HG02943 (cell line): ENCODE data around the gene PRSS21.

Experiments
- ATAC-seq: cut with Tn5 transposase; IDR thresholded peaks from one replicate; pipeline ENCODE4 v1.9.1; 2021; ENCODE audit warnings: mild to moderate bottlenecking, low read depth, moderate library complexity; ENCODE audit not compliant: unreplicated experiment

Gene PRSS21

GRCh38 chr16:2822496-2822895 is 5.5 kb downstream of the PRSS21 start:
- ATAC-seq: no peak

DNA sequence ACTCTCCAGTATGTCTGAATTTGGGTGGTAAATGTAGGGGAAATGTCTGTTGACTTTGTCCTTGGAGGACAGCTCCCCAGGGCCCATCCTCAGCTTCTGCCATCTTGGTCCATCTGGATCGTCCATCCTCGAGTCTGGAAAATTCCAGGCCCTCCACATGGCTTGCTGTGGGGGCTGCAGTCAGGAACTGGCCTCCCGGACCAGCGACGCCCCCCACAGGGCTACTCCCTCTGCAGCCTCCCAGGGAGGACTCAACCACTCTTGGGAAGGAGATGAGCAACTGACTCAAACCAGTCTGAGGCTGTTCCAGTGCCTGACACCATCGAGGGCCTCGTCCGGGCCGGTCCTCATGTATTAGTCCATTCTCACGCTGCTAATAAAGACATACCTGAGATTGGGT is 7.6 kb downstream of the PRSS21 start:
- ATAC-seq: no peak

DNA sequence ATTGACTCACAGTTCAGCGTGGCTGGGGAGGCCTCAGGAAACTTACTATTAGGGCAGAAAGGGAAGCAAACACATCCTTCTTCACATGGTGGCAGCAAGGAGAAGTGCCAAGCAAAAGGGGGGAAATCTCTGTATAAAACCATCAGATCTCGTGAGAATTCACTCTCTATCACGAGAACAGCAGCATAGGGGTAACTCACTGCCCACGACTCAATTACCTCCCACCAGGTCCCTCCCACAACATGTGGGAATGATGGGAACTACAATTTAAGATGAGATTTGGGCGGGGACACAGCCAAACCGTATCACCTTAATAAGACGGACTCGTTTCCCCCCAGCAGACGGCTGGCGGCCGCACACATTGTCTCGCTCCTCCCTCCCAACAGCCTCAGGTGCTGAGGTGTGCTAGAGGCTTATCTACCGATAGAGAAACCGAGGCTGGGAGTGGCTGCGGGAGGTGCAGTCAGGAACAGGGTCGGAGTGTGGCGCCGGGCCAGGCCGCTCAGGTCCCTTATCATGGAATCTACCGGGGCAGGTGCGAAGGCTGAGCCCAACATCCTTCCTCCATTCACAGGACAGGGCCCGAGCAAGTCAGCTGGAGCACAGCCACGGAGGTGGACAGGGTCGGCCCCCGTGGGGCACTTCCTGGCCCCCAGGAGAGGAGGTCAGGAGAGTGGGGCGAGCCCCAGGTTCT is 8.2 kb downstream of the PRSS21 start:
- no peak for ATAC-seq

GRCh38 chr16:2825906-2826305 is 8.9 kb downstream of the PRSS21 start:
- ATAC-seq: no peak

DNA sequence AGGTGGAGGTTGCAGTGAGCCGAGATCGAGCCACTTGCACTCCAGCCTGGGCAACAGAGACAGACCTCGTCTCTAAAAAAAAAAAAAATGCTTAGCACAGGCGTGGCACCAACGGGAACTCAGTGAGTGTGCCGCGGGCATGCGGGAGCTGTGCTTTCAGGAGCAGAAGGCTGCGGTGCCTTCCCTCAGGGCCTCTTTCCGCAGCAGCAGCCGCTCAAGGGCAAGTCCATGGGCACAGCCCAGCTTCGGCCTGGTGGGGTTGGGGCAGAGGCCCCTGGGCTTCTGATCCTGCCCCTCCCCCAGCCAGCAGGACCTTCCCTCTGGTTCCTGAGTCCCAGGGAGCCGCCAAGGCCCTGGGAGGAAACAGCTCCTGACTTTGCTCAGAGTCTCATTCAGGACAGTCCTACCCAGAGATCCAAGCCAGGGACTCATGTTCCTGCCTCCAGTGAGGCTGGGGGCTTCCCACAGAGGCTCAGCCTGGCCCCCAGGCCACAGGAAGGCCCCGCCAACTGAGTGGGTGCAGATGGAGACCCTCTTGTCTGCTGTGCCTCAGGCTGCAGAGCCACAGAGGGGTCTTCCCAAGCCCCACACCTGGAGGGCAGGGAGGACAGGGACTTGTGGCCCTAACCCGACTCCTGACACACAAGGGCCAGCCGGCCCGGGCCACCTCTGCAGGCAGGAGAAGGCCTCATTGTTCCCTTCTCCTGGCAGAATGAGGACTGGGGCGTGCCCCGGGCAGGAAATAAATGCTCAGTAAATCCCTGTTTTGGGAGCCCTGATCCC is 9.7 kb downstream of the PRSS21 start:
- no peak for ATAC-seq

GRCh38 chr16:2827374-2827791 is 10.3 kb downstream of the PRSS21 start:
- ATAC-seq: no peak

- ATAC-seq: no peak
Measured at GRCh38 chr16:2827831-2828520, 10.9 kb downstream of the PRSS21 start.

DNA sequence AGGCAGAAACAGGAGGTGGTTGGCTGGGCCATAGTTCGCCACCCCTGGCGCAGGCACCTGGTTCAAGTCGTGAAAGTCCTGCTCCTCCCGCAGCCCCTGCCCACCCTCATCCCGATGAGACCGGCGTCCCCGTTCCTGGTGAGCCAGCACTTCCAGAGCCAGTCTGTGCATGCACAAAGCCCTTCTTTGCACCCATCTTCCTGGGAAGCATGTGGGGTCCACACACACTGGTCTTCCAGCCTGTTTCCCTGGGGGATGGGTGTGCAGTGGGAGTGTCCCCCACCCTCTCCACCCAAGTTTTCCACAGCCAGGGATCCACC is 11.4 kb downstream of the PRSS21 start:
- no peak for ATAC-seq

- ATAC-seq: no peak
Measured at GRCh38 chr16:2828876-2829430, 11.9 kb downstream of the PRSS21 start.

DNA sequence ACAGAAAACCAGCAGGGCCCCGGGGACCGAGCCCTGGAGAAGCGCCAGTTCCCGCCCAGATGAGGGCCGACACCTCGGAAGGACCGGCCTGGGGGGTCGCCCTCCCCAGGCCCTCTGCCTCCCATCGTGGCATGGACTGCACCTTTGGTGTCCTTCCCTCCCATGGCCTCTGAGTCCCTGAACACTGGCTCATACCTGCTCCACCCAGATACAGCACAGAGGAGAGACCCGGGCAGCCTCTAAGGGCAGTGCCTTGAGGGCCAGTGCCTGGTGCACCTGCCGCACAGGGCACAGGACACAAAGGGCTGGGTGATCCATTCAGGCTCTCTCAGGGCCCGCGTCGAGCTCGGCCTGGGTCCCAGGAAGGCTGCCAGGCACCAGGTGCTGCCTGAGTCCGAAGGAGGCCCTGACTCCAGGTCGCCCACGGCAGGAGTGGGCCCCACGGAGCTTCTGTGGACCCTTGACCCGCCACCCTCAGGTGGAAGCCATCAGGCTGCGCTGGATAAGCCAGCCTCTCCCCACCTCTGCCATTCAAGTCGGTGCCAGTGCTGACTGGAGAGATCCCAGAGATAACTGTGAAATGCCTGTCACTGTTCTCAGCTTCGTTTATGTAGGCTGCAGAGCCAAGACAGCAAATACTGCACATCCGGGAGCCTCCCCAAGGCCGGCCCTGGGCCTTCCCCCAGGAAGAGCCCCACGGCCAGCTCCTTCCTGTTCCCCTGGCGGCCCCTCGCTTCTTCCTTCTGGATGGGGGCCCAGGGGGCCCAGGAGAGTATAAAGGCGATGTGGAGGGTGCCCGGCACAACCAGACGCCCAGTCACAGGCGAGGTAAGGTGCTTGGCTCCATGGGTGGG is 12.7 kb downstream of the PRSS21 start, which contains the start of gene ZG16B:
ZG16B (plus strand) TSS at position 803 of the 854 bp plus-strand sequence. CDS start 139 bp downstream, outside the sequence.
- ATAC-seq: no peak

DNA sequence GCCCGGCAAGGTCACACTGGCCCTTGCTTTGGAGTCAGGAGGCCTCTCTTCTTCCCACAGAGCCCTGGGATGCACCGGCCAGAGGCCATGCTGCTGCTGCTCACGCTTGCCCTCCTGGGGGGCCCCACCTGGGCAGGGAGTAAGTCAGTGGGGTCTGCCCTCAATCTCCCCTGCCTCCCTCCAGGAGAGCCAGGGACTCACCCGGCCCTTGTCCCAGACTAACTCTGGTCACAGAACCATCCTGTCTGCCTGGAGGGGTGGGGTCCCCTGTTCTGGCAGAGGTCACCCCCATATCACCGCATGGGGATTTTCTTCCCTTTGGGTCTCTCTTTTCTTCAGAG is 13.3 kb downstream of the PRSS21 start:
- no peak for ATAC-seq

GRCh38 chr16:2831203-2831602 is 14.2 kb downstream of the PRSS21 start:
- no peak for ATAC-seq

- no peak for ATAC-seq
Measured at GRCh38 chr16:2833776-2834175, 16.7 kb downstream of the PRSS21 start.

- ATAC-seq: no peak
Measured at GRCh38 chr16:2834968-2835367, 17.9 kb downstream of the PRSS21 start.

GRCh38 chr16:2835638-2836493 is 18.8 kb downstream of the PRSS21 start:
- no peak for ATAC-seq

DNA sequence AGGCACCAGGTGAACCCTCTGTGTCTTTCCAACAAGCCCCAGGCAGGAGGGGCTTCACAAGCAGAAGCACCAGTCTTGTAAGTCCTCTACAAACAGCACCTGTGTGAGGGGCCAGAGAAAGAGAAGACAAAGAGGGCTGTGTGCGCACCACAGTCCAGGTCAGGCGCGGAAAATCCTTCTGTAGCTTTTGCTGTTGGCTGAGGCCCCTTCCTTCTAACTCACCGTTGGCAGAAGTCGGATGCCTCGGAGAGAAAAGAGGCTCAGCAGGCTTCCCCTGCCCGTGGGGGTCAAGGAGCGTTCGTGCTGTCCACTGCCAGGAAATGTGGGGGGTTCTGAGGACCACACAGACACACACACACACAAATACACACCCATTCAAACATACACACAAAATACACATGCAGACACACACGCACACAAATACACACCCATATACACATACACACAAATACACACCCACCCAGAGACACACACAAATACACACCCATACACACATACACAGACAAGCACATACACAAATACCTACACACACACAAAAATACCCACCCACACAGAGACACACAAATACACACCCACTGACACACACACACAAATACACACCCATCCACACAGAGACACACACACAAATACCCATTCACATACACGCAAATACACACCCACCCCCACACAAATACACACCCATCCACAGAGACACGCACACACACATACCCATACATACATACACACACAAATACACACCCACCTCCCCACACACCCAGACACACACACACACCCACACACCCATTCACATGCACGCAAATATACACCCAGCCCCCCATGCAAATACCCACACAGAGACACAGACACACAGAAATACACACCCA is 19.8 kb downstream of the PRSS21 start:
- ATAC-seq: no peak

DNA sequence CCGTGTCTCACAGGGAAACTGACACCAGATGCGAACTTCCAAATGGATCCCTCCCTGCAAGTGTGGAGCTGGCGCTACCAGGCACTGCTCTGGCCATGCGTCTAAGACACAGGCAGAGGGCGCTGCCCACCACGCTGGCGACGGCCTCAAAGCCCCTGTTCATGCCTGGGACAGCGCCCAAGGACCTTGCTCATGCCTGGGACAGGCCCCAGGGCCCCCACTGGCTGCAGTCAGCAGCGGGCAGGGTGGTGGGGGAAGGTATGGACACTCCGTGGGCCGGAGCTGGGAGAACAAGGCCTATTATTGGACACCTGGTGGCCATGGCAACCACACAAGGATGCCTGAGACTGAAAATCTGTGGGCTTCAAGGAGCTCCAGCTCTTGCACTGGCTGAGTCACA is 21.9 kb downstream of the PRSS21 start:
- no peak for ATAC-seq

GRCh38 chr16:2839650-2840450 is 22.8 kb downstream of the PRSS21 start:
- ATAC-seq: no peak
